HG02610 (cell line): ENCODE data around the gene ZC3H7A.

Experiments used
- ATAC-seq: cut with Tn5 transposase; IDR thresholded peaks from one replicate; pipeline ENCODE4 v1.9.1; 2021; ENCODE audit warnings: mild to moderate bottlenecking, moderate library complexity; ENCODE audit not compliant: unreplicated experiment

Gene ZC3H7A

GRCh38 chr16:11738742-11739544 is 58.1 kb downstream of the ZC3H7A start:
- ATAC-seq = no peak

- no peak for ATAC-seq
Observed at GRCh38 chr16:11737713-11738112, 59.3 kb downstream of the ZC3H7A start.

GRCh38 chr16:11736903-11737302 is 60.2 kb downstream of the ZC3H7A start:
- no peak for ATAC-seq

DNA sequence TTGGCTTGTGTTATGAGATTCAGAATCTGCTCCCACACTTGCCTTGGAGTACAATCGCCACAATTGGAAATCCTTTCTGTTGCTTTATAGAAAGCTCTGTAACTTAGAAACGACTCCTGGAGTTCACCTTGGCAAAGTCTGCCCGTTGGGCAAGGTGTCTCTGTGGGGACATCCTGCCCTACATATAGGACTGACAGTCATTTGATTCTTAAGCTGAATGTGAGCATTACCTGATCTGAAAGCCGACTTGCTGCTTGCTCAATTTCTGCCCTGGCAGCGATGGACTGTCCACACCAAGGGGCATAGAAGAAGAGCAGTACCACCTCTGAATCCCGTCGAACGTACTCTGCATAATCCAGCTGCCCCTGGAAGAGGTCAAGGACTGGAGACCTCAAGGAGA is 61.3 kb downstream of the ZC3H7A start:
- ATAC-seq = no peak

DNA sequence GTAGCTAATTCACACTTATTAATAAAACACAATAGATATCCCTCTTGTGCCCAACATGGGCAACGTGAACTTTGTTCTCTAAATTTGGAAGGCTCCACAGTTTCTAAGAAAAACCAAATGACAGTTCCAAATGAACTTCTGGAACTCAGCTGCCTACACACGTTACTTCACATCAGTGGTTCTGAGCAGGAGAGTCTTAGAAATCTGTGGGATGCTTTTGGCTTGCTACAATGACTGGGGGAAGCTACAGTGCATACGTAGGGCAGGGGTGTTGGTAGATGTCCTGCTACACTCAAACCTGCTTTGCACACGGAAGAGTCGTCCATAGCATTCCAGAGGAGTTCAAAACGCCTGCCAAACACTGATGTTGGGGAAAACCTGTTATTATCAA is 62.4 kb downstream of the ZC3H7A start:
- ATAC-seq = no peak

DNA sequence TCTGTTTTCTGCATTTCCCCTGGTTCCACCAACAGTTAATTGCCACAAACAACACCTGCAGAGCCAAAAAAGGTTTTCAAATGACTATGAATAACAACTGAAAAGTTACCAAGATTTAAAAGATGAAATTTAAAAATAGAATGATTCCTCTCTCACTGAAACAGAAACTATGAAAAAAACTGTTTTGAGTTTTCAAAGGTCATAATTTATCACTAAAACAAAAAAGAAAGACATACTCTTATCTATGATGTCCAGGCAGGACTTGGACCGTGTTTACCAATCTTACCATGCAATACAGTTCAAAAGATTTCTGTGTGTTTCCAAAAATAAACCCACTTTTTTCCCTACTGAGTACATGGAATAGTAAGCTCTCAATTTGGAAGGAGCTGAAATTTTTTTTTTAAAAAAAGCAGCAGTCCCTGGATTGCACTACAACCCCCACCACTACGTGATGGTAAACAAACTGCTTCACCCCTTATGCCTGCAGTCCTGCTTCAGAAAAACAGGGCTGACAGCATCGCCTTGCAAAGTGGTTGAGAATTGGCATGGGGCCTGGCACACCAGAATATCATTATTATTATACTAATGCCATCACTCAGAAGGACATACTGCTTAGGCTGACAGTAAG is 62.9 kb downstream of the ZC3H7A start:
- ATAC-seq = no peak

- no peak for ATAC-seq
Observed at GRCh38 chr16:11731222-11731621, 65.8 kb downstream of the ZC3H7A start.

DNA sequence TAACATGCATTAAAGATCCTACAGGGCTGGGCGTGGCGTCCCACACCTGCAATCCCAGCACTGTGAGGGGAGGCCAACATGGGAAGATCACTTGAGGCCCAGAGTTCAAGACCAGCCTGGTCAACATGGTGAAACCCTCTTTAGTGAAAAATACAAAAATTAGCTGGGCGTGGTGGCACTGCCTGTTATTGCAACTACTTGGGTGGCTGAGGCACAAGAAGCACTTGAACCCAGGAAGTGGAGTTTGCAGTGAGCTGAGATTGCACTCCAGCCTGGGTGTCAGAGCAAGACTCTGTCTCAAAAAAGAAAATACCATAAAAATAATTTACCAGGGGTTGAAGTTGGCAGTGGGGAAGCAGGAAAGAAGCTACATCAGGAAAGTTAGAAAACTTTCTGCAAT is 67.3 kb downstream of the ZC3H7A start:
- ATAC-seq = no peak

- no peak for ATAC-seq
Observed at GRCh38 chr16:11727796-11728543, 69.1 kb downstream of the ZC3H7A start.

DNA sequence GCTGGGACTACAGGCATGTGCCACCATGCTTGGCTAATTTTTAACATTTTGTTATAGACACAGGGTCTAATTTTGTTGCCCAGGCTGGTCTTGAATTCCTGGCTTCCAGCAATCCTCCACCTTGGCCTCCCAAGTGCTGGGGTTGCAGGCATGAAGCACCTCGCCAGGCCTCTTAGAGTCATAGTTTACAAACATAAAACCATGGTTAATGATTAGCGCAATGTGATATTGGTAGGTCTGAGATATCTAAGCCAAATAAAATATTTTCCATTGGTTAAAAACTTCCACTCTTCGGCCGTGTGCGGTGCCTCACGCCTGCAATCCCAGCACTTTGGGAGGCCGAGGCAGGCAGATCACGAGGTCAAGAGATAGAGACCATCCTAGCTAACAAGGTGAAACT is 71.0 kb downstream of the ZC3H7A start:
- no peak for ATAC-seq

DNA sequence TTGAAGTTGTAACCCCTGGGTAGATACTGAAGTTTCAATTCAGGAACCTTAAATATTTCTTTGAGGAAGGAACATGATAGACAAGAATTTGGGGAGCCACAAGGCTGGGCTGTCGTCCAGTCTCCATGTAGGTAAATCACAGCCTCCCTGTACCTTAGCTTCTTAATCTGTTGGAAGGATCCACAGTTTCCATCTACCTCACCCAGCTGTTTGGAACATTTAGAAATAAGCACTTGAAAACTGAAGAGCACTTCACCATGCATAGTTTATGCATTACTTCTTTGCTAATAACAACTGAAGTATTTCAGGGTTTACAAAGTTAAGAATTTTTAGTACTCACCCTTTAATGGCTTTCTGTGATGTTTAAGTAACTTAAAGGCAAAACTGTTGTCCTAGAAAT is 71.6 kb downstream of the ZC3H7A start:
- ATAC-seq = no peak

DNA sequence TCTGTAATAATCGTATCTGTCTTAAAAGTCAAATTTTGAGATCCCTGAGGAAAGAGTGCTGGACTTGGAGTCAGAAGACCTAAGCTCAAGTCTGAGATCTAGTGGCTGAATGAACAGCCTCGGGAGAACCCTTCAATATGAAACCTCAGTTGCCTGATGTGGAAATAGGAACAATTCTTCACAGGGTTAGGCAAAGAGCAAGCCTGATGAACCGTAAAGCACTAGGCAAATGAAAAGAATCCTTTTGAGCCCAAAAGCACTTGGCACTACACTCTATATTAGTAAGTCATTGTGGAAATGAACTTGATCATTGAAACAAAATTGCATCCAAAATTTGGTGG is 74.6 kb downstream of the ZC3H7A start:
- no peak for ATAC-seq

DNA sequence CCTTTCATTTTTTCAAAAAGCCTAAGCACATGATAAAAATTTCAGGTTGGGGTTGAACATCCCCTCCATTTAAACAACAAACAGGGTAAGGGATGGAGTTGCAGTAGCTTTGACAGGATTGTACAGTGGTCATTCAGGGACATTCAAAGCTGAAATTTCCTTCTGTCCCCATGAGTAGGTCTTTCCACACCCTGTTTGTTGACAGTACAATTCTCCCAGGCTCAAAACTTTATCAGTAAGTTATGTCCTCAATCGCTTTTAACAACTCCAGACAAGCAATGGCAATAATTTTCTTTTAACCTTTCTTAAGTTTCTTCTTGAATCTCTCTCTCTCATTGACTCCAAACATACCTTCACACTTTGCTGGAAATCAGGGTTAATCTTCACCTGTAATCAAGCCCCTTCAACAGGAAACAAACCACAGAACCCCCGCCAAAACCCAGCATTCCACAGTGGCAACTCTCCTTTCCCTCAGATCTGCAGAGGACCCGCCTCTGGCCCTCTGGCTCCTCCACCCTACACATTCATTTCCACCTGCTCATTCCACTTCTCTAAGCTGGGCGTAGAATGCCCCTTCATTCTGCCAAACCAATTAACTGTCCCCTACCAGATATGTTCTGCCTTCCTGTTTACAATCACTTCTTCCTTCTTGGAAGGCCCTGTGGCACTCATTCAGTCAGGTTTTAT is 75.1 kb downstream of the ZC3H7A start:
- no peak for ATAC-seq

DNA sequence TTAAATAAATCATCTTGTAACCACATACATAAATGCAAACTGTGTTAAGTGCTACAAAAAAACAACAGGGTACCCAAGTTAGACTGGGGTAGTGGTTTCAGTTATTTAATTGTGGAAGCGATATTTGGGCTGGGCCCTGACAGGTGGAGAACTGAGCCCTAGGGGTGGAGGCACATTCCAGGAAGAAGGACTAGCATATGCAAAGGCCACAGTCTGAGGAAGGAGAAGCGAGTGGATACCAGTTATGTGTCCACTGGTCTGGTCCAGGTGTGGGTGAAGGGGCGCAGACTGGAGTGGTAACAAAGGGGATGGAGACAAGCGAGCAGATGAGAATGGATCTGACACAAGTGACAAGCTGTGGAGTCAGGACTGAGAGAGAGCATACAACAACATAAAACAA is 77.3 kb downstream of the ZC3H7A start:
- ATAC-seq = no peak

GRCh38 chr16:11719171-11719570 is 77.9 kb downstream of the ZC3H7A start:
- ATAC-seq = no peak

- no peak for ATAC-seq
Observed at GRCh38 chr16:11717811-11718210, 79.2 kb downstream of the ZC3H7A start.

DNA sequence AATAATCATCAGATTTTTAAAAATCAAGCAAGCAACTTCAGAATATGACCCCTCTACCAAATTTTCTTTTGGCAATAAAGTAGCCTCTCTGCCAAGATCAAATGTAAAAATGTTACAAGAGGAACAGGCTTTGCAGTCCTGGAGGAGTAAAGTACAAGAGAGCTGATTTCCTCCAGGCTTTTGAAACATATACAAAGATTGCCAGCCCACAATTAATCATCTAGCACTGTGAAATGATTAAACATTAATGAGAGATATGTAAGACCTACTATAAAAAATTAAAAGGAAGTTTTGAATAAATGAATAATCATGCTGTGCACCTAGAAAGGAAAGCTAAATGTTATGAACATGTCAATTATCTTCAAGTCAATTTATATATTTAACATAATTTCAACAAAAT is 80.7 kb downstream of the ZC3H7A start:
- no peak for ATAC-seq

- no peak for ATAC-seq
Observed at GRCh38 chr16:11715246-11715947, 81.7 kb downstream of the ZC3H7A start.

- no peak for ATAC-seq
Observed at GRCh38 chr16:11712122-11712521, 84.9 kb downstream of the ZC3H7A start.

GRCh38 chr16:11711662-11712061 is 85.4 kb downstream of the ZC3H7A start:
- ATAC-seq = no peak

- ATAC-seq = no peak
Observed at GRCh38 chr16:11708421-11708820, 88.6 kb downstream of the ZC3H7A start.
